DND-41 (cell line): ENCODE measurements around the gene LRFN2.

ENCODE experiments used
- CTCF ChIP-seq: IDR thresholded peaks from 2 replicates; pipeline ENCODE4 v1.5.1; 2012; ENCODE audit warnings: borderline replicate concordance, low read length, moderate library complexity, mild to moderate bottlenecking; ENCODE audit not compliant: poor library complexity, severe bottlenecking; ENCODE audit errors: extremely low read depth
- EZH2 ChIP-seq: IDR thresholded peaks from 3 replicates; pipeline ENCODE4 v1.6.1; 2012; ENCODE audit warnings: borderline replicate concordance, low read depth, mild to moderate bottlenecking, moderate library complexity, low read length, inconsistent platforms; ENCODE audit not compliant: severe bottlenecking

GRCh38 chr6:40373267-40373666, 213.9 kb downstream of the LRFN2 start:
- TF ChIP-seq CTCF (no peak), EZH2 (no peak)
